ENCODE results near the gene AIP. TPM values are rescaled to one million over a fixed set of nuclear protein-coding genes. Genes with fewer than 3 reads are reported as not detected.

AIP gene
- total RNA-seq, 6 donors from 2014 or later = 51.1 to 101 (median 75.3) TPM

- peak overlapping the region in 1 of 4 donors; percentile 42 for H3K4me3 ChIP-seq
- no peaks in the 10 kb centered on the region for H3K27me3 ChIP-seq
- 81 to 92% methylated on average over 13 to 25 of the region's 26 CpGs for WGBS, 2 donors
- peaks cover 5 to 28% (median 7%) of the 10 kb centered on the region in 4 donors for H3K4me1 ChIP-seq
- peak overlapping the region in 2 of 4 donors; percentile 27 to 52 for H3K27ac ChIP-seq
- H3K9me3 ChIP-seq = no peaks in the 10 kb centered on the region
- DNase-seq (peak in 1 of 2 donors; percentile 87), ATAC-seq (ENCODE audit: low FRiP score in 2 of 2) (no peak)
- H3K36me3 ChIP-seq = peaks cover 4 to 86% (median 75%) of the 10 kb centered on the region in 4 donors
- no peak for TF ChIP-seq EP300 (IDR thresholded peaks at IDR 0.05)
- TF ChIP-seq, protein P1, sequence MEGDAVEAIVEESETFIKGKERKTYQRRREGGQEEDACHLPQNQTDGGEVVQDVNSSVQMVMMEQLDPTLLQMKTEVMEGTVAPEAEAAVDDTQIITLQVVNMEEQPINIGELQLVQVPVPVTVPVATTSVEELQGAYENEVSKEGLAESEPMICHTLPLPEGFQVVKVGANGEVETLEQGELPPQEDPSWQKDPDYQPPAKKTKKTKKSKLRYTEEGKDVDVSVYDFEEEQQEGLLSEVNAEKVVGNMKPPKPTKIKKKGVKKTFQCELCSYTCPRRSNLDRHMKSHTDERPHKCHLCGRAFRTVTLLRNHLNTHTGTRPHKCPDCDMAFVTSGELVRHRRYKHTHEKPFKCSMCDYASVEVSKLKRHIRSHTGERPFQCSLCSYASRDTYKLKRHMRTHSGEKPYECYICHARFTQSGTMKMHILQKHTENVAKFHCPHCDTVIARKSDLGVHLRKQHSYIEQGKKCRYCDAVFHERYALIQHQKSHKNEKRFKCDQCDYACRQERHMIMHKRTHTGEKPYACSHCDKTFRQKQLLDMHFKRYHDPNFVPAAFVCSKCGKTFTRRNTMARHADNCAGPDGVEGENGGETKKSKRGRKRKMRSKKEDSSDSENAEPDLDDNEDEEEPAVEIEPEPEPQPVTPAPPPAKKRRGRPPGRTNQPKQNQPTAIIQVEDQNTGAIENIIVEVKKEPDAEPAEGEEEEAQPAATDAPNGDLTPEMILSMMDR (IDR thresholded peaks at IDR 0.05) = no peak
- no peak for TF ChIP-seq POLR2A (IDR thresholded peaks at IDR 0.05)
- no peak for TF ChIP-seq POLR2AphosphoS5 (IDR thresholded peaks at IDR 0.05)
Observed at GRCh38 chr11:67435031-67435726, 47.6 kb upstream of the AIP start.

DNA sequence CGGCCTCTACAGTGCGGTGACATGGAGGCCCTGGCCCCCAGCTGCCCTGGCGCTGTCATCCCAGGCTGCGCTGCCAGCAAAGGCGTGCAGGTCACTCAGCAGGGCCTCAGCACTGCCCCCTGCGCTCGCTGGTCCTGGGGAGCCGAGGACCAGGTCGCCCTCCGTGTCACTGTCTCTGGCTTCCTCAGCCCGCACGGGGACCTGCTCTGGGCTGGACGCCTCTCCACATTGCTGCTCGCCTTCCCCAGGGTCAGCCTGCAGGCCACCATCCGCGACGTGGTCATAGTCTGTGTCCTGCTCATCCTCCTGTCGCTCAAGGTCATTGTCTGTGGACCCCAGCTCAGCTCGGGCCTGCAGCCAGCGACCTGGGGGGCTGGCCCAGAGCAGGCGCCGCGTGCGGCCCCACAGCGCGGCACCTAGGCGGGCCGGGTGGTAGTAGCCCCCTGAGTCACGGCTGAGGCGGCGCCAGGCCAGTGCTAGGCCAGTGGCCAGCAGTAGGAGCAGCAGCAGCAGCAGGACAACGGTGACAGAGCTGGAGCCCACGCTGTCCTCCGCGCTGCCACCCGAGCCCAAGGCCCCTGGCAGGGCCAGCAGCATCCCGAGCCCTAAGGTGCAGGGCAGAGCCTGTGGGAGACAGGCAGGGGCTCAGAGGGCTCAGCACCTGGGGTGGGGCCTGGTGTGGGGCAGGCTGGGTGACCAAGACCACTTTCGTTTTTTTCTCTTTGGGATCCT, 46.9 kb upstream of the AIP start:
- TF ChIP-seq EP300 (IDR thresholded peaks at IDR 0.05) (no peak), POLR2AphosphoS5 (IDR thresholded peaks at IDR 0.05) (no peak), POLR2A (IDR thresholded peaks at IDR 0.05) (no peak)
- TF ChIP-seq, protein P1 (IDR thresholded peaks at IDR 0.05) = no peak
- Histone ChIP-seq H3K27ac (peak overlapping the region in 2 of 4 donors; percentile 27 to 52), H3K27me3 (no peaks in the 10 kb centered on the region), H3K4me1 (peaks cover 7 to 36% (median 11%) of the 10 kb centered on the region in 4 donors), H3K36me3 (peaks cover 4 to 90% (median 79%) of the 10 kb centered on the region in 4 donors), H3K4me3 (peak overlapping the region in 3 of 4 donors; percentile 33 to 42 (median 40)), H3K9me3 (no peaks in the 10 kb centered on the region)
- ATAC-seq (ENCODE audit: low FRiP score in 2 of 2) = no peak
- DNase-seq = peak in 1 of 2 donors; percentile 84
- 80 to 91% methylated on average over 2 to 32 of the region's 38 CpGs for WGBS, 2 donors

GRCh38 chr11:67436459-67437081, 46.3 kb upstream of the AIP start:
- Histone ChIP-seq H3K36me3 (peaks cover 4 to 90% (median 80%) of the 10 kb centered on the region in 4 donors), H3K9me3 (no peaks in the 10 kb centered on the region), H3K4me3 (peak overlapping the region in 3 of 4 donors; percentile 33 to 42 (median 40)), H3K27me3 (no peaks in the 10 kb centered on the region), H3K4me1 (peaks cover 7 to 42% (median 14%) of the 10 kb centered on the region in 4 donors), H3K27ac (peak overlapping the region in 3 of 4 donors; percentile 17 to 74 (median 52))
- no peak for ATAC-seq (ENCODE audit: low FRiP score in 2 of 2)
- no peak for TF ChIP-seq POLR2A (IDR thresholded peaks at IDR 0.05)
- no peak for TF ChIP-seq POLR2AphosphoS5 (IDR thresholded peaks at IDR 0.05)
- TF ChIP-seq, protein P1 (IDR thresholded peaks at IDR 0.05) = no peak
- TF ChIP-seq EP300 (IDR thresholded peaks at IDR 0.05) = no peak
- WGBS, 2 donors = 44 to 60% methylated on average over 6 of the region's 6 CpGs
- no peak for DNase-seq

- WGBS, 2 donors = 60 to 76% methylated on average over 7 to 13 of the region's 26 CpGs
- ATAC-seq (ENCODE audit: low FRiP score in 2 of 2) = peak in 1 of 2 donors; percentile 3
Observed at GRCh38 chr11:67437082-67437808, 45.6 kb upstream of the AIP start, which contains the start of gene PTPRCAP. Gene PTPRCAP, minus strand, starts transcription at chr11:67437682. Its CDS starts 63 bp downstream, at chr11:67437619.

More at GRCh38 chr11:67437082-67437808, 45.6 kb upstream of the AIP start, which contains the start of gene PTPRCAP:
- H3K36me3 ChIP-seq = peaks cover 4 to 89% (median 78%) of the 10 kb centered on the region in 4 donors
- H3K4me3 ChIP-seq = peak within 1 kb of the TSS in 3 of 4 donors; percentile 33 to 42 (median 40)
- H3K27me3 ChIP-seq = no peaks in the 10 kb centered on the region
- no peak for TF ChIP-seq EP300 (IDR thresholded peaks at IDR 0.05)
- TF ChIP-seq, protein P1 (IDR thresholded peaks at IDR 0.05) = no peak
- TF ChIP-seq POLR2AphosphoS5 (IDR thresholded peaks at IDR 0.05) = no peak
- TF ChIP-seq POLR2A (IDR thresholded peaks at IDR 0.05) = peak in 1 of 4 donors; percentile 58
- DNase-seq = peak in 1 of 2 donors; percentile 84
- no peaks in the 10 kb centered on the region for H3K9me3 ChIP-seq
- peaks cover 8 to 48% (median 19%) of the 10 kb centered on the region in 4 donors for H3K4me1 ChIP-seq
- peak within 1 kb of the TSS; percentile 42 to 74 (median 50) for H3K27ac ChIP-seq
